NCI-H2227 (cell line): Measurements from ENCODE around the gene CLEC4E.
"Not testable (repeated sequence)": the region's sequence is repeated elsewhere in the genome, so short reads cannot be mapped to it uniquely, and the experiment has no call there.

Experiments used
- DNase-seq: peaks from one replicate; lab custom pipeline; 2025; ENCODE audit not compliant: unreplicated experiment; lab: John Stamatoyannopoulos, UW

Gene CLEC4E, protein sequence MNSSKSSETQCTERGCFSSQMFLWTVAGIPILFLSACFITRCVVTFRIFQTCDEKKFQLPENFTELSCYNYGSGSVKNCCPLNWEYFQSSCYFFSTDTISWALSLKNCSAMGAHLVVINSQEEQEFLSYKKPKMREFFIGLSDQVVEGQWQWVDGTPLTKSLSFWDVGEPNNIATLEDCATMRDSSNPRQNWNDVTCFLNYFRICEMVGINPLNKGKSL

DNA sequence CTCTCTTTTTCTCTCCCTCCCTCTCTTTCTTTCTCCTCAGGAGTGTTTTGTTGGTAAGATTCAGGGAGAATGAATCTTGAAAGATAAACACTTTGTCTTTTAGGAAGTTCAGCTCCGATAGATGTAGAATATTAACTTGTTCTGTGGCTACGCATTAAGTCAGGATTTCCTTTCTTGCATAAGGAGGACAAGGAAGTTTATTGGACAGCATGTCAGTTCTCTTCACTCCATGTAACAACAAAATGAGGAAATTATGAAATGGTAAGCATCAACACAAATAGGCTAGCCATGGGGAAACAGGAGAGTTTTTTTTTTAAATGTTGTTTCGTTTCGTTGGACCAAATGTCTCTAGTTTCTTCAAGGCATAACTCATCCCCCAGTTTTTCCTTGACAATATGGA, at the start of gene CLEC4E:
Gene CLEC4E (minus strand): TSS at position 75 of the 400 bp plus-strand sequence. CDS start 108 bp downstream, outside the sequence.
- not testable (repeated sequence) for DNase-seq

DNA sequence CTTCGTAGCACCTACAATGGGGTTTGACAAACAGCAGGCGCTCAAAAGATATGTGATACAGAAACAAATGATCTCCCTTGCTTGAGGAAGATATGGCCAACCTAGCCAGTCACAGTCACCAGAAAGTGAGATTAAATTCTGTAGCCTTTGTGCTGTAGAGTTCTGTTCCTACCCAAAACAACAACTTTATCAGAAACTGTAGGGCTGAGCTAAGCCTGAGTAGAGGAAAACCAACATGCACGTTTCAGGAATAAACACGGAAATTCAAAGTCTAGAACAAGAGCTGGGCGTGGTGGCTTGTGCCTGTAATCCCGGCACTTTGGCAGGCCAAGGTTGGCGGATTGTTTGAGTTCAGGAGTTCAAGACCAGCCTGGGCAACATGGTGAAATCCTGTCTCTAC, 49.0 kb upstream of the CLEC4E start:
- DNase-seq = no peak

DNA sequence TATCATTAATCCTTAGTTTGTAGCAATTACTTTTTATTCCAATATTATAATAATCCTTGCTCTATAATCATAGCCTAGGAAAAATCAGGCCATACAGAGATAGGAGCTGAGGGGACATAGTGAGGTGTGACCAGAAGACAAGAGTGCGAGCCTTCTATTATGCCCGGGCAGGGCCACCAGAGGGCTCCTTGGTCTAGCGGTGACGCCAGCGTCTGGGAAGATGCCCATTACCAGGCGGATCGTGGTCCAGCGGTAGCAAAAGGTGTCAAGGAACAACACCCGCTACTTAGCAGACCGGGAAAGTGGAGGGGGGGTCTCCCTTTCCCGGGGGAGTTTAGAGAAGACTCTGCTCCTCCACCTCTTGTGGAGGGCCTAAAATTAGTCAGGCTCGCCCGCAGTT, 43.8 kb upstream of the CLEC4E start:
- not testable (repeated sequence) for DNase-seq

DNA sequence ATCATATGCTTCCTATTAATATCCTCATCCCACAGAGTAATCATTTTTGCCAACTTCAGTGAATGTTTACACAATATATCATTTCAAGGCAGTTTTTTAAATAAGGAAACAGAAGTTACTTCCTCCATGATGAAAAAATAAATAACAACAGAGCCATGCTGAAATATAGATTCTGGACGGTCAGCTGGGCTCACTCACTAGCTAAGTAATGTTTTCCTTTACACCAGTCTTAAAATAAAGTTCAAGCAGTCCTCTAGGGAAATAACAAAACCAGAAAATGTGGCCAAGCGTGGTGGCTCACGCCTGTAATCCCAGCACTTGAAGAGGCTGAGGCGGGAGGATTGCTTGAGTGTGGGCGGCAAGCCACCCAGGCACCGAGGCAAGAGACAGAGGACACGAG, 43.3 kb upstream of the CLEC4E start:
- DNase-seq = no peak

DNA sequence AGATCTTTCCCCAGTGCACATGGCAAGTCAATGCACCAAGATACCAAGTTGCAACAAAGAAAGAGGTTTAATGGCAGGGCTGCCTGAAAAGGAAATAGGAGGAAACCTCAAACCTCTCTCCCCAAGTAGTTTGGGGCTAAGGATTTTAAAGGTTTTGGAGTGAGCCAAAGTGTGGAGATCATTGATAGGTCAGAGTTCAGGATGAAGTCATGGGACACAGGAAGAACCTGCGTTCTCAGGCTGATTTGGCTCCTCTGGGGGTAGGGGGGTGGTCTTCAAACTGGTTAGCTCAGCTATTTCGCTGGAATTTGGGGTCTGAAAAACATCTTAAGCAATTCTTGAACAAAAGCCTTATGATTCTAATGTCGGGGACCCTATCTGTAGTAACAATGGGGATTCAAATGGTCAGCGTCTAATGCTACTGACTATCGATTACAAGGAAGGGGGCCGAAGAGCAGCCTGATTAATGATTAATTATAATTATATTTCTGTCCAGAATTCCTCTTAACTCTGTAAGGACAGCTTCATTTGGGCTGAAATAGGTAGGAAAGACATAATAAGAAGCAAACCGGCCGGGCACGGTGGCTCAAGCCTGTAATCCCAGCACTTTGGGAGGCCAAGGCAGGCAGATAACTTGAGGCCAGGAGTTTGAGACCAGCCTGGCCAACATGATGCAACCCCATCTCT, 40.5 kb upstream of the CLEC4E start:
- DNase-seq = no peak

DNA sequence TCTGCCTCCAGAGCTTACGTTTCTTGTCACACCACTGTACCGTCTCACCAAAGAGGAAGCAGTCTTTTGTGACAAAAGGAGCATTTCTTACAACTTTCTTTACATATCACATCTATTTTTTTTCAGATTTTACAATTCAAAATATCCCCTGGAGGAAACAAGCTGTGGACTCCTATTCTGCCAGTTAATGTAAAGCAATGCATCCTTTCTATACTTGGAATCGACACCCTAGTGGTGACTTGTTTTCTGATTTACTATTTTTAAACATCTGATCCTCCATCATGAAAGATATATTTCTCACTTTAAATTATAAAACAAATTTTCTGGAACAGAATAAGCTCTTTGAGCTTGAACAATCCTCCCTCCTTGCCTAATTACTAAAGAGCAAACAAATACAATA, 37.2 kb upstream of the CLEC4E start:
- DNase-seq = no peak

DNA sequence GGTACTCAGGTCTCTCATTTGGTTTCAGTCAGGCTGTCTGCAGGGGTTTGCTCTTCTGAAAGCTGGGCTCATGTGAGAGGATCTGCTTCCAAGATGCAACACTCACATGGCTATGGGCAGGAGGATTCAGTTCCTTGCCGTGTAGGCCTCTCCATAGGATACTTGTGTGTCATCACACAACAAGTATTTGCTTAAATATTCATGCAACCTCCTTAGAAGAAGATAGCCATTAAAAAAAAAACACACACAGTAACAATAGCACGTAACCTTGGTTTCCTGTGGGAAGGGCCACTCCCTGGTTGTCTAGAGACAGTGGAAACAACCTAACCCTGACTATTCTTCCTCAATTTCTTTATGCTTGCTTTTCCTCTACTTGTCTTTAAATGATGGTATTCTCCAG, 31.8 kb upstream of the CLEC4E start:
- no peak for DNase-seq

DNA sequence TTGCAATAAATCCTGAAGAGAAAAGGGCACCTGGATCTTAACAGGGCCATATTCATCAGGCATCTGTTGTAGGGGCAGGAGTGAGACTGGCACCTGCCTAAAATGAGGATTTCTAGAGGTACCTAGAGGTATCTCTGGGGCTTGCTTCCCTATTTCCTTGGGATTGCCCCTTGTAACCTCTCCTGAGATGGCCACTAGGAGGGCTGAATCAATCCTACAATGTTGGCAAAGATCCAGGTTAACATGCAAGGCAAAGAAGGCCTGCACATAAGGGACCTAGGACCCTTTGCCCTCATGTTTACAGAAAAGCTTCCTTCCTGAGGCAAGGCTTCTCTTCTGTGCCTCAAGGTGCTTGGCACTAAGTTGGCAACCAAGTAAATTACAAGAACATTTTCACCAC, 25.8 kb upstream of the CLEC4E start:
- no peak for DNase-seq

DNA sequence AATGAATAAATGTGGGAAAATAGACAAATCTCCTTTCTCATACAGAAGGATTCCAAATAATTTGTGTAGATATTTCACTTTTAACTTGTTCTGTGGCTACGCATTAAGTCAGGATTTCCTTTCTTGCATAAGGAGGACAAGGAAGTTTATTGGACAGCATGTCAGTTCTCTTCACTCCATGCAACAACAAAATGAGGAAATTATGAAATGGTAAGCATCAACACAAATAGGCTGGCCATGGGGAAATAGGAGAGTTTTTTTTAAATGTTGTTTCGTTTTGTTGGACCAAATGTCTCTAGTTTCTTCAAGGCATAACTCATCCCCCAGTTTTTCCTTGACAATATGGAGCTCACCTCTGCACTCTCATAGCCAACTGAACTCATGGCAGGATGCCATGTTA, 25.3 kb upstream of the CLEC4E start:
- DNase-seq = not testable (repeated sequence)

DNA sequence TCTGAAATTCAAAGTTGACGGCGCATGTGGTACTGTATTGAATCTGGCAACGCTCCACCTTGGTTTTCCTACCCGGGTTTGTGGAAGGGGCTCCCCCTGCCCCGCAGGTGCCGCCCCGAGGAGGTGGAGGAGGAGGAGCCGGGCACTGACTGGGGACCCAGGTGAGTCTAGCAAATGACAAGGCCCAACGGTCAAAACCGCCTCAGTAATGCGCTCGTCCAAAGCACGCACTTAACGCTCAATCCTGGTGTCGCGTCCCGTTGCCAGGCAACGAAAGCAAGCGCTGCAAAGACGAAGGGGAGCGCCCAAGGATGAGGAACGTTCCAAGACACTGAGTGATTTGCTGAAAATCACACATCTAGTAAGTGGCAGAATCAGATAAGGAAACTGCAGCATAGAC, 24.0 kb upstream of the CLEC4E start:
- DNase-seq = peak; percentile 12

DNA sequence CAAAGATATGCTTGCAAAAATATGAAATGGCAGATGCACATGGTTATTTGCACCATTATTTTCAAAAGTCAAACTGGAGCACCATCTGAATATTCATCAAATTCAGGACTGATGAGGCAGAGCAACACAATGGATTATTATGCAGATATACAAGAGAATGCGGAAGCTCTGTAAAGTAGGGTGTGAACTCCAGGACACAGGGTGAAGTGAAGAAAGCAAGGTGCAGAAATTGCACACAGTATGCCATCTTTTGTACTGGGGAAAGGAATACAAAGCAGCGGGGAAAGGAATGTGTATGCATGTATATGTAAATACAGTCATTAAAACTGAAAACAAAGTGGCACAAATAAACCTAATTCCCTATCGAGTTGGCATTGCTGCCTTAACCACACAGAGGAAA, 22.7 kb upstream of the CLEC4E start:
- no peak for DNase-seq

DNA sequence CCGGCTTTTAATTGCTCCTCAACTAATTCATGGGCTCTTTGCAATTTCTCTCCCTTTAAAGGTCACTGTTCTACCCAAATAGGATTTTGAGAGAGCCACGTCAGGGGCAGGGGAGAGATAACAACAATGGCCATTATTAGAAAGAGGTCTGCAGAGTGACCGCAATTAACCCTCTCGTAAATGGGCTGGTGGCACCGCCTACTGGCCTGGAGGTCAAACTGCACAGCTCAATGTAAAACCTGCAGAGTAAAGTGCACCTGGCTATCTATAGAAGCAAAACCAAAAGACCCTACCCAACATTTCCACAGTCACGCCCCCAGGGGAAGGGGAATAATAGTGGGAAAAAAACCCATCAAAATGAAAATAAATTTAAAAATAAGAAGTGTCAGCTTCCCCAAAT, 21.6 kb upstream of the CLEC4E start:
- DNase-seq = no peak

DNA sequence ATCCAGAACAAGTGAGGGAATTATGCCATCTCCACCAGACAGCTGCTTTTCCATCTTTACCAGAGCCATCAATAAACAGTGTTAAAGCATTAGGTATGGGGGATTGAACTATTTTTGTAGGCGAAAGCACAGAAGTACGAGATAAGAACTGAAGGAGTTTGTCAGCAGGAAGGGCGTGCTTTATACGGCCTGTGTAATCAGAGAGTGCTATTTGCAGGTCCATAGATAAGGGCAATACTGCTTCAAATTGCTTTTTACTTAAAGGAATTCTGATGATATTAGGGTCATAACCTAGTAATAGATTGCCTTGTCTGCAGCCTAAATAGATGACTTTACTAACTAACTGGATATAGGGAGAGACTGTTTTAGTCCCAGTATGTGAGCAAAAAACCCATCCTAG, 20.3 kb upstream of the CLEC4E start:
- DNase-seq = no peak

DNA sequence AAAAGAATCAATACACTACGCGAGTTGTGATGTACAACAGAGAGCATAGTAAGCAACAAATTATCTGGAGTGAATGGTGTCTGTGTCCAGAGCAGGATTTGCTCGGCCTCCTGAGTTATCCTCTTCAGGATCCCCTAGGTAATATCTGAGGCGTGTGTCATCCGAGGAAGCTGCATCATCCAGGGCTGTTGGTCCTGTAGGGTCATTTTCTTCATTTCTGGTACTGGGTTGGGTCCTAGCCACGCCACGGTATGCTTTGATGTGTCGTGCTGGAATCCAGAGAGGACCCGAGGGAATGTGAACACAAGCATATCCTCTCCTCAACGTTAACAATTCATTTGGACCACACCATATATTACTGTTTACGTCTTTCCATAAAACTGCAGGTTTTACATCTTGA, 19.0 kb upstream of the CLEC4E start:
- no peak for DNase-seq

DNA sequence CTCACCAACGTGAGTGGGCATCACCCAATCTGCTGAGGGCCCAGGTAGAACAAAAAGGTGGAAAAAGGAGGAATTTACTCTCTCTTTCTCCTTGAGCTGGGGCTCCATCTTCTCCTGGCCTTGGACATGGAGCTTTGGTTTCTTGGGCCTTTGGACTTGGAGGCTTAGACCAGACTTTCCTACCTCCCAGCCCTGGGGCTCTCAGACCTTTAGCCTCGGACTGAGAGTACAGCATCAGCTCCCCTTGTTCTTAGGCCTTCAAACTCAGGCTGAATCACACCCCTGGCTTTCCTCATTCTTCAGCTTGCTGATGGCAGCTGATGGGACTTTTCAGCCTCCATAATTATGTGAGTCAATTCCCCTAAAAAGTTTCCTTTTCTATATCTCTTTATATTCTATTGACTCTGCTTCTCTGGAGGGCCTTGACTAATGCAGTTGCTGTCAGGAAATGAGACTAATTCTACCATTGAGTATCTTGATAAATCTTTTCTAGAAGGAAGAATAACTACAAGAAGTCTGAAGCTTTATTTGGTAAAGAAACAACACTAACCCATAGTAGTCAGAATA, 15.9 kb upstream of the CLEC4E start:
- no peak for DNase-seq

DNA sequence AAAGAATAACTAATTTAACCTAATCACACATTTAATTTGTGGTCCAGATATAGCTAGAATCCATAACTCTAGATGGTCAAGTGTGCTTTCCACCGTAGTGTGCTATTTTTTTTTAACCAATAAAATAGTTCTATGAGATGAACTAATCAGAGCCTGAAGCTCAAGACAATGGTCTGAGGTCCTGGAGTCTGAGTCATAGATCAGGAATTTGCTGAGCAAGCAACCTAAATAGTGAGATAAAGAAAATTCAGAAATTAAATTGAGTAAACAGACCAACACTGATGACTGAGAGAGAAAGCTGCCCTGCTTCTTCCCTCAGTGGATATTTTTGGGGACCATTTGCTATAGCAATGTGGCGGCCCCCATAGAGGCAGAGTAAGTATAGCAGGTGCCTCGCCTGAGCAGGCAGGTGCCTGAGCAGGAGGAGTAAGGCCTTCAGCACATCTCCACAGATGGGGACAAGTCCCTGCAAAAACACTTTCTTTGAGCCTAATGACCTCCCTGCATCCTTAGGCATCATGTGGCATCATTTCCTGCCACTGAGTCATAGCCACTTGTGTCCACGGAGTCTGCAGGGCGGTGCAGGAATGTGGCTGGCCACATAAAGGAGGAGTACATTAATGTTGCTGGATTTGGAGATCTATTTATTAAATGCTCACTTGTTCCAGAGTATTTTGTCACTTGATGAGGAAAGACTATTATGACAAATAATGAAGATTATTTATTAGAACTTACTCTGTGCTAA, 13.9 kb upstream of the CLEC4E start:
- DNase-seq = no peak

DNA sequence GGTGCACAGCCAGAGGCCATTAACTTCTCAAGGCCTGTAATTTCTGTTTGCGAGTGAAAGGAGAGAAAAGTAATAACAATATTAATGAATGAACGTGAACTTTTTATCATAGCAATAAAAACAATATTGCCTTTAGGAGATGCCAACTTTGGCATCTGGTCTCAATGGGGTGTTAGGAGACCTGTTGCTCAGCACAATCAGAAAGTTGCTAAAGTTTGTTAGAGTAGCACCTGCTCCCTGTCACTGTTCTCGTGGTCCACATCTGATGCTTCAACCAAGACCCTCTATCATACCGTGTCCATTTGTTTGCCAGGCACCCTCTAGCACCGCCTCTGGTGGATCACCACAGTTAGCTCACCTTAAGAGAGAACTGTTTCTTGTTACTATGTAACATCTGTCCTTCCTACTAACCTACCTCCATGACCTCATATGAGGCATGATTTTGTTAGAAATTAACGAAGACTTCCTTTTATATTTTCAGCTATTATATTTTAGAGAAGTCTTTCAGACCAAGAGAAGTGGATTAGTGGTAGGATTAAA, 12.5 kb upstream of the CLEC4E start:
- no peak for DNase-seq

DNA sequence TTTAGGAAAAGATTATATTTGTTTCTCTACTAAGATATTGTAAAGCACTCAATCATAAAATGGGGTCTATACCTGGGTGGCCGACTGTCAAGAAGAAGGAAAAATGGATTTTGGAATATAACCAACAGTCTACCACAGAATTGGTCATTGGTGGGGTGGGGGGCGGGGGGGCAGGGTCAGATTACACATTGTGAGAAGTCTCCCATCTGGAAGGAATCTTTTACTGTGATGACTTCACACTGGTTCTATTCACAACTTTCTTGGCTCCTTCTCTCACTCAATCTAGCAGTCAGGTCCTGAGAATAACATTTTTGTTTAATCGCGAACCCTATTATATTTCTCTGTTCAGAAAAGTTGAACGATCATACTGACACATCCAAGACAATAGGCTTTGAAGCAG, 8.7 kb upstream of the CLEC4E start:
- no peak for DNase-seq

DNA sequence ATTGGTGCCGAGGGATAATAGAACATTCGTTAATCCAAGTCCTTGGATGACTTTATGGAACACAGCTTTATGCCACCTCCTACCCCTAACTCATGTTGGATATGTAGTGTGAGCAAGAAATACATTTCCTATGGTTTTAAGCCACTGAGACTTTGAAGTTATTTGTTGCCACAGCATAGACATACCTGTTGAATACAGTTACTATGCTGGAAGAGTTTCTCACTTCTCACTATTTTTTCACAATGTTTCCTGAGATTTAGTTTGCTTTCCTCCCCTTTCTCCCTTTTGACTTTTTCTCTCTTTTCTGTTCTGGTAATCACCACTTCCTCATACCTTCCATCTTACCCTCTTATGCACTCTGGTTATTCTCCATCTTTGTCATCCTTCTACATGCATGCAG, 7.5 kb upstream of the CLEC4E start:
- no peak for DNase-seq

DNA sequence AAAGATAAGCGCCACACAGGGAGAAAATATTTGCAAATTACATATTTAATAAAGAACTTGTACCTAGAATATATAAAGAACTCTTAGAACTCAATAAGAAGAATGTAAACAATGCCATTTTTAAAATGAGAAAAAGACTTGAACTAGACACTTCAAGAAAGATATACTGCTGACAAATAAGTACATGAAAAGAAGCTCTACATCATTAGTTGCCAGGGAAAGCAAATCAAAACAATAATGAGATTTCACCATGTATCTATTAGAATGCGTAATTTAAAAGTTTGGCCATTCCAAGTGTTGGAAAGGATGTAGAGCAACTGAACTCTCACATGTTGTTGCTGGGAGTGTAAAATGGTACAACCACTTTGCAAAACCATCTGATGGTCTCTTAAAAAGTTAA, 6.9 kb upstream of the CLEC4E start:
- no peak for DNase-seq

DNA sequence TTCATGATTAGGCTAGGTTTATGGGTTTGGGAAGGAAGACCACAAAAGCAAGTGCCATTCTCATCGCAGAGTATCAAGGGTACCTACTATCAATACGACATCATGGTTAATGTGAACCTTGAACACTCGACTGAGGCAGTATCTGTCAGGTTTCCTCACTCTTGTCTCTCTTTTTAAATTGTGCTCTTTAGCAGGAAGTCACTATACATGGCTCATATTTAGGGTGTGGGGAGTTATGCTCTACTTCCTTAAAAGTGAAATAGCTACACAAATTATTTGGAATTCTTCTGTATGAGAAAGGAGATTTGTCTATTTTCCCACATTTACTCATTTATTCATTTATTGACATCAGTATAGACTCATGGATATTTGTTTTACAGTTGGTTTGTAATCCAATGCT, 5.9 kb upstream of the CLEC4E start:
- DNase-seq = no peak

DNA sequence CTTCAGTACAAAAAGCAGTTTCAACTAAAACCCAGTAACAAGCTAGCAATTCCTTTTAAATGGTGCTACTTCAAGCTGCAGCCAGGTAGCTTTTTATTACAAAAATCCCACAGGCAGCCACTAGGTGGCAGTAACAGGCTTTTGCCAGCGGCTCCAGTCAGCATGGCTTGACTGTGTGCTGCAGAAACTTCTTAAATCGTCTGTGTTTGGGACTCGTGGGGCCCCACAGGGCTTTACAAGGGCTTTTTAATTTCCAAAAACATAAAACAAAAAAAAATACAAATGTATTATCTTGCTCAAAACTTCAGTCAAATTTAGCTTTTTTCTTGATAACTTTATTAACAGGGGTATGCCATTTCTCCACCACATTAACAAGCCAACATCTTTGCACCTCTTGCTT, 3.6 kb upstream of the CLEC4E start:
- peak; percentile 63 for DNase-seq
